HepG2 (cell line): ENCODE results near the gene RBPMS2. TPM values are rescaled to one million over a fixed set of nuclear protein-coding genes. Genes with fewer than 3 reads are reported as not detected.

Source experiments
- CSRNP1 ChIP-seq: sonication (generic); formaldehyde crosslinking; IDR thresholded peaks from 2 replicates; pipeline ENCODE4 v1.8.1; 2023; ENCODE audit warnings: mild to moderate bottlenecking, missing genetic modification reagents
- HDAC1 ChIP-seq: sonication (generic); formaldehyde crosslinking; IDR thresholded peaks from 2 replicates; pipeline ENCODE4 v1.5.1; 2020; ENCODE audit warnings: mild to moderate bottlenecking, missing genetic modification reagents
- HOMEZ ChIP-seq: IDR thresholded peaks from 2 replicates; pipeline ENCODE4 v1.6.1; 2016; ENCODE audit warnings: low read depth
- HOXA5 ChIP-seq: sonication (generic); formaldehyde crosslinking; IDR thresholded peaks from 2 replicates; pipeline ENCODE4 v1.4.0; 2020; ENCODE audit warnings: missing genetic modification reagents
- JUN ChIP-seq: sonication (generic); formaldehyde crosslinking; IDR thresholded peaks from 2 replicates; pipeline ENCODE4 v1.4.0; 2020; ENCODE audit warnings: mild to moderate bottlenecking, missing genetic modification reagents
- JUND ChIP-seq: sonication (generic); formaldehyde crosslinking; IDR thresholded peaks from 2 replicates; pipeline ENCODE4 v1.8.0; 2022; ENCODE audit warnings: mild to moderate bottlenecking, missing genetic modification reagents
- KAT8 ChIP-seq: IDR thresholded peaks from 2 replicates; pipeline ENCODE4 v1.6.1; 2016; ENCODE audit warnings: missing genetic modification reagents, missing compliant biosample characterization
- KMT2A ChIP-seq: sonication (generic); formaldehyde crosslinking; IDR thresholded peaks from 2 replicates; pipeline ENCODE4 v1.4.0; 2020; ENCODE audit warnings: missing genetic modification reagents
- MXD4 ChIP-seq: IDR thresholded peaks from 2 replicates; pipeline ENCODE4 v1.6.1; 2016; ENCODE audit warnings: mild to moderate bottlenecking, missing biosample characterization, missing genetic modification reagents
- RFX1 ChIP-seq: fragments of 450-650 bp; IDR thresholded peaks from 2 replicates; pipeline ENCODE4 v1.6.1; 2017
- RORA ChIP-seq: sonication (generic); formaldehyde crosslinking; IDR thresholded peaks from 2 replicates; pipeline ENCODE4 v1.5.0; 2020; ENCODE audit warnings: mild to moderate bottlenecking, missing genetic modification reagents, moderate library complexity
- RXRB ChIP-seq: IDR thresholded peaks from 2 replicates; pipeline ENCODE4 v1.6.1; 2016; ENCODE audit warnings: borderline replicate concordance, missing genetic modification reagents, missing compliant biosample characterization
- ZNF160 ChIP-seq: sonication (generic); formaldehyde crosslinking; IDR thresholded peaks from 2 replicates; pipeline ENCODE4 v1.8.0; 2022; ENCODE audit warnings: mild to moderate bottlenecking, inconsistent platforms, missing genetic modification reagents
- ZNF580 ChIP-seq: IDR thresholded peaks from 2 replicates; pipeline ENCODE4 v1.6.1; 2016; ENCODE audit warnings: low read depth, borderline replicate concordance
- ZNF691 ChIP-seq: sonication (generic); formaldehyde crosslinking; IDR thresholded peaks from 2 replicates; pipeline ENCODE4 v1.4.0; 2020; ENCODE audit warnings: missing genetic modification reagents, low read depth, mild to moderate bottlenecking, borderline replicate concordance
- polyA plus RNA-seq, 8 experiments: library from polyadenylated mRNA; depleted of rRNA in 3 of 8; stranded (reverse) in 7 of 8; unstranded in 1 of 8; fragments of >200 nt; fragmentation: Illumina TruSeq in 4 of 8; extraction: Trizol in 4 of 8; gene quantifications; 2 replicates each; pipeline versions ENCODE4 v1.2.1 to v1.2.3, GENCODE V29; 2011 to 2016; ENCODE audit warnings: low read depth in 4 of 8, missing spikeins in 1 of 8, mixed read lengths in 1 of 8; ENCODE audit not compliant: insufficient read depth in 1 of 8
- total RNA-seq, 5 experiments: library from RNA; depleted of rRNA; stranded (reverse); fragments of >200 nt; fragmentation: Illumina TruSeq; extraction: Trizol; gene quantifications; 2 replicates each; pipeline ENCODE4 v1.2.3, GENCODE V29; 2016; ENCODE audit warnings: low read depth in 1 of 5

Gene RBPMS2
- total and polyA plus RNA-seq, 2 of the 13 experiments (the other 11 are each of a cell fraction or from before 2014, with no cell fraction given) = 0.08 TPM; not detected in 1

- peak; percentile 58; the same call in 1 of the 2 replicates for TF ChIP-seq KMT2A (CRISPR knock-in tag)
- peak; percentile 35; the same call in 1 of the 2 replicates for TF ChIP-seq HDAC1 (CRISPR knock-in tag)
- peak; percentile 35; the same call in 1 of the 2 replicates for TF ChIP-seq RXRB (CRISPR knock-in tag)
- no peak; the same call in none of the 2 replicates for TF ChIP-seq ZNF691 (CRISPR knock-in tag)
- no peak for TF ChIP-seq MXD4
- TF ChIP-seq ZNF580 (CRISPR knock-in tag) = 0 out of 2 replicates have a peak, but pooled peaks have one; percentile 64
- peak; percentile 65 for TF ChIP-seq KAT8 (CRISPR knock-in tag)
- no peak for TF ChIP-seq JUND (CRISPR knock-in tag)
- peak; percentile 51; the same call in 1 of the 2 replicates for TF ChIP-seq HOXA5 (CRISPR knock-in tag)
- TF ChIP-seq RORA = no peak
- peak; percentile 89; the same call in 1 of the 2 replicates for TF ChIP-seq HOMEZ
- TF ChIP-seq CSRNP1 (CRISPR knock-in tag) = peak; percentile 67; the same call in 1 of the 2 replicates
- TF ChIP-seq RFX1 = peak; percentile 26; the same call in 1 of the 2 replicates
- 0 out of 2 replicates have a peak, but pooled peaks have one; percentile 27 for TF ChIP-seq ZNF160 (CRISPR knock-in tag)
- TF ChIP-seq JUN (CRISPR knock-in tag) = no peak
Observed at GRCh38 chr15:64702816-64703631, 72.4 kb downstream of the RBPMS2 start (continued).
